Keratinocyte (primary cell): ENCODE results near the gene FSTL3. TPM values are rescaled to one million over a fixed set of nuclear protein-coding genes. Genes with fewer than 3 reads are reported as not detected.

Experiments
- DNase-seq: peaks from one replicate; pipeline ENCODE4 v3.0.0-alpha.2; 2011; ENCODE audit warnings: low read depth, missing footprints, low spot score
- FAIRE-seq: peaks from 2 replicates; lab custom pipeline; 2011; peaks lifted over from hg19 to GRCh38; lab: Jason Lieb, UNC
- H2AFZ ChIP-seq: 2 replicates; pipeline ENCODE4 v1.6.0; 2012; ENCODE audit warnings: low read length, control low read depth, inconsistent platforms; ENCODE audit not compliant: control insufficient read depth
- H3K27ac ChIP-seq: 2 replicates; pipeline ENCODE4 v1.5.1; 2011; ENCODE audit warnings: low read length; ENCODE audit not compliant: control insufficient read depth, insufficient read depth
- H3K27me3 ChIP-seq: 3 replicates; pipeline ENCODE4 v1.6.0; 2011; ENCODE audit warnings: low read length; ENCODE audit not compliant: control insufficient read depth, insufficient read depth; ENCODE audit errors: extremely low read depth
- H3K36me3 ChIP-seq, 2 experiments: 2 replicates in 1 of 2; 3 replicates in 1 of 2; pipeline ENCODE4 v1.5.1; 2011; ENCODE audit warnings: low read length in 2 of 2, mild to moderate bottlenecking in 1 of 2; ENCODE audit not compliant: control insufficient read depth in 2 of 2, insufficient read depth in 2 of 2; ENCODE audit errors: extremely low read depth in 1 of 2
- H3K4me1 ChIP-seq: 3 replicates; pipeline ENCODE4 v1.5.1; 2011; ENCODE audit warnings: low read length; ENCODE audit not compliant: control insufficient read depth, insufficient read depth; ENCODE audit errors: extremely low read depth
- H3K4me2 ChIP-seq: 3 replicates; pipeline ENCODE4 v1.6.0; 2011; ENCODE audit warnings: low read depth, low read length; ENCODE audit not compliant: control insufficient read depth, insufficient read depth; ENCODE audit errors: extremely low read depth
- H3K4me3 ChIP-seq, 3 experiments: fragments of 200-600 bp in 1 of 3; sonication (generic) in 1 of 3; 2 replicates in 2 of 3; 3 replicates in 1 of 3; pipeline ENCODE4 v1.5.1; 2011 to 2016; ENCODE audit warnings: low read length in 3 of 3, mild to moderate bottlenecking in 3 of 3, control low read depth in 2 of 3, inconsistent platforms in 1 of 3, low read depth in 1 of 3, mixed read lengths in 1 of 3, mixed run types in 1 of 3, moderate library complexity in 1 of 3; ENCODE audit not compliant: control insufficient read depth in 2 of 3, insufficient read depth in 2 of 3; ENCODE audit errors: extremely low read depth in 1 of 3
- H3K79me2 ChIP-seq: 2 replicates; pipeline ENCODE4 v1.6.0; 2012; ENCODE audit warnings: low read length; ENCODE audit not compliant: control insufficient read depth, insufficient read depth
- H3K9ac ChIP-seq: 3 replicates; pipeline ENCODE4 v1.6.0; 2011; ENCODE audit warnings: low read length; ENCODE audit not compliant: control insufficient read depth, insufficient read depth; ENCODE audit errors: extremely low read depth
- H3K9me1 ChIP-seq: 3 replicates; pipeline ENCODE4 v1.6.0; 2011; ENCODE audit warnings: low read length; ENCODE audit not compliant: control insufficient read depth, insufficient read depth; ENCODE audit errors: extremely low read depth
- H3K9me3 ChIP-seq: 2 replicates; pipeline ENCODE4 v1.5.1; 2012; ENCODE audit warnings: low read depth, low read length; ENCODE audit not compliant: control insufficient read depth
- H4K20me1 ChIP-seq: 3 replicates; pipeline ENCODE4 v1.6.0; 2011; ENCODE audit warnings: low read length; ENCODE audit not compliant: control insufficient read depth, insufficient read depth; ENCODE audit errors: extremely low read depth
- CTCF ChIP-seq, 3 experiments: IDR thresholded peaks in 1 of 3; conservative IDR thresholded peaks in 1 of 3; optimal IDR thresholded peaks in 1 of 3; 2 replicates in 2 of 3; 3 replicates in 1 of 3; pipeline versions ENCODE3 to v1.5.1; 2011; ENCODE audit warnings: low read length in 3 of 3, mild to moderate bottlenecking in 3 of 3, moderate library complexity in 2 of 3, control low read depth in 1 of 3, inconsistent platforms in 1 of 3; ENCODE audit not compliant: insufficient read depth in 2 of 3; ENCODE audit errors: extremely low read depth in 1 of 3
- EZH2 ChIP-seq: IDR thresholded peaks from one replicate; pipeline ENCODE4 v1.6.1; 2012; ENCODE audit warnings: inconsistent platforms, mild to moderate bottlenecking, low read length, moderate library complexity
- dilution Hi-C: fragments of 300-500 bp; cut with MboI; formaldehyde crosslinking; loops from one replicate; pipeline ENCODE4 v1.7.0; 2020; ENCODE audit warnings: low sequenced_read_pairs; ENCODE audit not compliant: extremely low pct_ligation_motif_present
- polyA plus RNA-seq, 5 experiments: library from polyadenylated mRNA; depleted of rRNA in 3 of 5; stranded (reverse) in 3 of 5; stranded (forward) in 1 of 5; unstranded in 1 of 5; fragments of >200 nt; gene quantifications; 1 replicate in 1 of 5; 2 replicates in 3 of 5; 3 replicates in 1 of 5; pipeline versions ENCODE4 v1.2.1 to v1.2.3, GENCODE V29; 2011 to 2012; ENCODE audit warnings: missing spikeins in 2 of 5, low read depth in 1 of 5, low replicate concordance in 1 of 5

FSTL3 gene
- polyA plus RNA-seq, 1 donor (not counting 4 experiments of a cell fraction or from before 2014, with no cell fraction given): 54.4 TPM

- Histone ChIP-seq H3K27ac (no peak overlapping the region), H3K36me3 (no peaks in the 10 kb centered on the region), H3K9me1 (no peaks in the 10 kb centered on the region), H4K20me1 (no peaks in the 10 kb centered on the region), H3K9me3 (peaks cover 2% of the 10 kb centered on the region), H3K4me3 (no peak overlapping the region), H3K27me3 (peaks cover 39% of the 10 kb centered on the region), H3K9ac (no peak overlapping the region), H3K4me2 (no peak overlapping the region), H3K4me1 (no peaks in the 10 kb centered on the region), H3K79me2 (no peaks in the 10 kb centered on the region), H2AFZ (no peak overlapping the region)
- no peak for DNase-seq
- no peak for FAIRE-seq
- dilution Hi-C loops: no loop called here
- no peak for TF ChIP-seq CTCF (optimal IDR thresholded peaks at IDR 0.05 in 1 of 3, IDR thresholded peaks at IDR 0.05 in 1 of 3, conservative IDR thresholded peaks at IDR 0.05 in 1 of 3; ENCODE audit: extremely low read depth in 1 of 3, insufficient read depth in 2 of 3, low read length in 3 of 3)
- TF ChIP-seq EZH2: peak; percentile 82
Measured at GRCh38 chr19:709965-710571, 33.9 kb downstream of the FSTL3 start.

GRCh38 chr19:710767-711166 lies 34.6 kb downstream of the FSTL3 start:
- H3K79me2 ChIP-seq: no peaks in the 10 kb centered on the region
- no peaks in the 10 kb centered on the region for H3K36me3 ChIP-seq
- no peak overlapping the region for H3K27ac ChIP-seq
- no peaks in the 10 kb centered on the region for H3K4me1 ChIP-seq
- H3K4me3 ChIP-seq: no peak overlapping the region
- DNase-seq (no peak), FAIRE-seq (no peak)
- TF ChIP-seq EZH2 (peak; percentile 81), CTCF (optimal IDR thresholded peaks at IDR 0.05 in 1 of 3, IDR thresholded peaks at IDR 0.05 in 1 of 3, conservative IDR thresholded peaks at IDR 0.05 in 1 of 3; ENCODE audit: extremely low read depth in 1 of 3, insufficient read depth in 2 of 3, low read length in 3 of 3) (no peak)
- no peak overlapping the region for H3K4me2 ChIP-seq
- H4K20me1 ChIP-seq: no peaks in the 10 kb centered on the region
- H3K9ac ChIP-seq: no peak overlapping the region
- no peak overlapping the region for H2AFZ ChIP-seq
- H3K27me3 ChIP-seq: peaks cover 39% of the 10 kb centered on the region
- dilution Hi-C loops: no loop called here
- H3K9me1 ChIP-seq: no peaks in the 10 kb centered on the region
- H3K9me3 ChIP-seq: peaks cover 4% of the 10 kb centered on the region
